BLaER1 treated with 17β-estradiol and CSF1 and Interleukin-3, amounts not matched to agents 10 nM and 100 nM (cell line): Measurements from ENCODE around the gene S100P.

ENCODE experiments used
- H3K27ac ChIP-seq, 11 experiments: shearing (Covaris generic); formaldehyde crosslinking; 2 replicates each; pipeline ENCODE4 v1.8.1; 2022
- H3K27me3 ChIP-seq, 11 experiments: shearing (Covaris generic); formaldehyde crosslinking; 2 replicates each; pipeline ENCODE4 v1.8.1; 2022
- H3K36me3 ChIP-seq, 11 experiments: shearing (Covaris generic); formaldehyde crosslinking; 2 replicates each; pipeline ENCODE4 v1.8.1; 2022
- H3K4me1 ChIP-seq, 10 experiments: shearing (Covaris generic); formaldehyde crosslinking; 2 replicates each; pipeline ENCODE4 v1.8.1; 2022
- H3K4me2 ChIP-seq, 11 experiments: shearing (Covaris generic); formaldehyde crosslinking; 2 replicates each; pipeline ENCODE4 v1.8.1; 2022
- H3K4me3 ChIP-seq, 10 experiments: shearing (Covaris generic); formaldehyde crosslinking; 2 replicates each; pipeline ENCODE4 v1.8.1; 2022
- H3K9ac ChIP-seq, 11 experiments: shearing (Covaris generic); formaldehyde crosslinking; 2 replicates each; pipeline ENCODE4 v1.8.1; 2022
- H3K9me3 ChIP-seq, 11 experiments: shearing (Covaris generic); formaldehyde crosslinking; replicated peaks in 1 of 11; 2 replicates each; pipeline ENCODE4 v1.8.1; 2022
- H4K20me1 ChIP-seq, 11 experiments: shearing (Covaris generic); formaldehyde crosslinking; 2 replicates each; pipeline ENCODE4 v1.8.1; 2022
- Cebpa-rat ChIP-seq, 11 experiments: shearing (Covaris generic); IDR thresholded peaks; 2 replicates each; pipeline ENCODE4 v1.8.1; 2022

S100P gene

DNA sequence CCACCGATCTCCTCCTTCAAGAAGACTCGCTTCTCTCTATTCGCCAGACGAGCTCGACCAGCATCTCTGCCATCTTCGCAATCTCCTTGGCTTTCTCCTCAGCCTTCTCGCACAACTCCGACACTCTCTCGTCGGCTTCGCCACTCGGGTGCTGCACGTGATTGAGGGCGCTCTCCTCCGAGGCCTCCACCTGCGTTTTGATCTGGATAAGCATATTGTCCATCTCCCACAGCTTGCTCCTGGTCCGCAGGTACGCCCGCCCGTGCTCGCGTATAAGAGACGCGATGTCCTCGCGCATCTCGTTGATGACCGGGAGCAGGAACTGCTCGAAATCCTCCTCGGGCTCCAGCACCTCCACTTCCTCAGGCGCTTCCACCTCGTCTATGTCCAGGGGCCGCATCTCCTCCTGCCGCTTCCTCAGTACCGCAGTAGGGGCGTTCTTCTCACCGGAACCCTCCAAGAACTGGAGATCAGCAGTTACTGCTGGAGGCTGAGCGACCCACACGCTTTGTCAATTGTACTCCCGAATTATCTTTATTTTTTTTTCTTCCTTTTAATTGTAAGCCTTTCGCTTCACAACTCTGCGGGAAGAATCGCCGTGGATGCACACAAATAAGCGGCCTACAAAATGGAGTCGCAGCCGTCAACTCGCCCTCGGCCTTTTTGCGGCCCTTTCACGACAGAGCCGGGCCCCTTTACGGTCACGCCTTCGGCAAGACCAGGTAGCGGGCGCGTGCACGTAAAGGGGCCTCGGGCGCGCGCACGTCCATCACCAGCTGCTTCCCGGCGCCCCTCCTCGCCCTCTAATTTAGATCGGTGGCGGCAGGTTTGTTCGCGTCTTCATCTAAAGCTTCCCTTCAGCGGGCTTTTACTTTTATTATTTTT is 15.8 kb downstream of the S100P start, which contains the start of gene MRFAP1L1:
MRFAP1L1 (minus strand) TSS at position 636 of the 885 bp plus-strand sequence; CDS start at position 400, 236 bp downstream.
- H3K4me3 ChIP-seq, result peak within 1 kb of the TSS; percentile 74 to 92 (median 86)
- H3K9me3 ChIP-seq, result peaks cover 0 to 16% (median 4%) of the 10 kb centered on the region in 11 experiments; a peak in 7 of 22 replicates
- no peaks in the 10 kb centered on the region for H3K27me3 ChIP-seq
- no peak for TF ChIP-seq Cebpa-rat (IDR thresholded peaks at IDR 0.05)
- peak within 1 kb of the TSS; percentile 58 to 92 (median 86) for H3K27ac ChIP-seq
- H3K9ac ChIP-seq, result peak within 1 kb of the TSS; percentile 74 to 91 (median 87)
- H3K36me3 ChIP-seq, result peaks cover 19 to 38% (median 35%) of the 10 kb centered on the region in 11 experiments; a peak in 20 of 22 replicates
- H3K4me2 ChIP-seq, result peak within 1 kb of the TSS; percentile 89 to 97 (median 96)
- H4K20me1 ChIP-seq, result peaks cover 2 to 41% (median 19%) of the 10 kb centered on the region in 11 experiments; a peak in 11 of 22 replicates
- H3K4me1 ChIP-seq, result peaks cover 35 to 57% (median 41%) of the 10 kb centered on the region in 10 experiments

DNA sequence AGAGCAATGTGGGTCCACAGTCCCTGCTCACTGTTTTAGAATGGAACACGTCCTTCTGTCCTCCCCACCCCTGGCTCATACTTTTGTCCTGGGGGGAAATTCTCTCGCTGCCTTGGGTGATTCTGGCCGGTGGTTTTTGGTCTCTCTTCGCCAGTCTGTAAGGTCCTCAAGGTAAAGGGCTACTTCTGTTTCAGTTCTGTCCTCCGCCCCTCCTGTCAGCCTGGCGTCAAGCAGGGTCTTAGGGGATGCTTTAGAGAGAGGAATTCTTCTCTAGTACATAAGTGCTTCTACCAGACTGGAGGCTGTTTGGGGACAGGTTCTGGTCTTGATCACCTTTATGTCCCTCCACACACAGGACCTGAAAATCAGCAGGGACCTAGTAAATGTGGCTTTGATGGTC is 16.6 kb downstream of the S100P start:
- Histone ChIP-seq H3K9ac (peak overlapping the region; percentile 50 to 91 (median 87); a peak in 20 of 22 replicates), H3K4me1 (peaks cover 37 to 59% (median 46%) of the 10 kb centered on the region in 10 experiments), H3K27me3 (no peaks in the 10 kb centered on the region), H3K27ac (peak overlapping the region in 10 of 11 experiments; percentile 46 to 92 (median 85); a peak in 20 of 22 replicates), H3K36me3 (peaks cover 17 to 30% (median 27%) of the 10 kb centered on the region in 11 experiments; a peak in 19 of 22 replicates), H3K4me3 (peak overlapping the region; percentile 74 to 92 (median 86)), H3K4me2 (peak overlapping the region; percentile 81 to 97 (median 95)), H3K9me3 (peaks cover 0 to 16% (median 4%) of the 10 kb centered on the region in 11 experiments; a peak in 7 of 22 replicates), H4K20me1 (peaks cover 2 to 33% (median 14%) of the 10 kb centered on the region in 11 experiments; a peak in 11 of 22 replicates)
- no peak for TF ChIP-seq Cebpa-rat (IDR thresholded peaks at IDR 0.05)

DNA sequence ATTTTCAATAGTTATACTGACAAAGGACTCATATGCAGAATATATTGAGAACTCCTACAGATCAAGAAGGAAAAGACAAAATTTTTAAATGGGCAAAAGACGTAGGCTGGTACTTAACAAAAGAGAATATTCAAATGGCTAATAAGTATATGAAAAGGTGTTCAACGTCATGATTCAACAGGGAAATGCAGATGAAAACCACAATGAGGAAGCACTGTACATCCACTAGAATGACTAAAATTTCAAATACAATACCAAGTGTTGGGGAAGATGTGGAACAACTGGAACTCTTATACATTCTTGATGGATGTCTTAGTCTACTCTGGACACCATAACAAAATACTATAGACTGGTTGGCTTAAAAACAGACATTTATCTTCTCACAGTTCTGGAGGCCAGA is 17.3 kb downstream of the S100P start:
- H3K4me1 ChIP-seq, result peaks cover 42 to 58% (median 48%) of the 10 kb centered on the region in 10 experiments
- TF ChIP-seq Cebpa-rat (IDR thresholded peaks at IDR 0.05), result no peak
- H3K36me3 ChIP-seq, result peaks cover 15 to 23% (median 21%) of the 10 kb centered on the region in 11 experiments; a peak in 17 of 22 replicates
- H3K27ac ChIP-seq, result no peak overlapping the region
- peaks cover 0 to 25% (median 14%) of the 10 kb centered on the region in 11 experiments; a peak in 10 of 22 replicates for H4K20me1 ChIP-seq
- peaks cover 0 to 16% (median 4%) of the 10 kb centered on the region in 11 experiments; a peak in 7 of 22 replicates for H3K9me3 ChIP-seq
- H3K4me2 ChIP-seq, result peak overlapping the region in 7 of 11 experiments; percentile 81 to 96 (median 95); a peak in 8 of 22 replicates
- H3K4me3 ChIP-seq, result no peak overlapping the region; a peak in 1 of 20 replicates
- H3K9ac ChIP-seq, result no peak overlapping the region
- H3K27me3 ChIP-seq, result no peaks in the 10 kb centered on the region

DNA sequence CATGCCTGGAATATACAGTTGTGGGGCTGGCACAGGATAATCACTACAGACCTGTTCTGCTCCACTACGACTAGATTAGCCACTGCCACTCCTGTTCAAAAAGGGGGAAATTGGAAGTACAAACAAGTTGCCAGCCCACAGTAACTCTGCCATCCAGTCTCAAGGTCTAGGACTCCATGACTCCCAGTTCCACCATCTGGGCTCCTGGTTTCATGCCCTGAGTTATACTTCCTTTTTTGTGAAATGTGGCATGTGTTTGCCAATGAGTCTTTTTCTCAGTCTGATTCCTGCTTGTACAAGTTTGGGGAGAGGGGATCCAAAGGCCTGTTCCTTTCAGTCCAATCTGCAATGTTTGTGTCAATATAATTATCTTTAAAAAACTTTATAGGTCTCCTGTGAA is 21.3 kb downstream of the S100P start:
- 0 out of 22 replicates have a peak overlapping the region, but pooled peaks of 1 of the 11 experiments have one; percentile 1 for H3K9ac ChIP-seq
- peak overlapping the region in 7 of 11 experiments; percentile 5 to 94 (median 41); a peak in 8 of 22 replicates for H3K27ac ChIP-seq
- no peaks in the 10 kb centered on the region; a peak in 1 of 22 replicates for H3K36me3 ChIP-seq
- H3K4me2 ChIP-seq, result peak overlapping the region in 10 of 11 experiments; percentile 58 to 94 (median 88); a peak in 20 of 22 replicates
- H3K27me3 ChIP-seq, result no peaks in the 10 kb centered on the region
- H4K20me1 ChIP-seq, result peaks cover 9 to 38% (median 29%) of the 10 kb centered on the region in 11 experiments; a peak in 18 of 22 replicates
- H3K4me1 ChIP-seq, result peaks cover 34 to 55% (median 42%) of the 10 kb centered on the region in 10 experiments
- TF ChIP-seq Cebpa-rat (IDR thresholded peaks at IDR 0.05), result no peak
- H3K4me3 ChIP-seq, result no peak overlapping the region
- H3K9me3 ChIP-seq, result peaks cover 0 to 16% (median 4%) of the 10 kb centered on the region in 11 experiments; a peak in 7 of 22 replicates

DNA sequence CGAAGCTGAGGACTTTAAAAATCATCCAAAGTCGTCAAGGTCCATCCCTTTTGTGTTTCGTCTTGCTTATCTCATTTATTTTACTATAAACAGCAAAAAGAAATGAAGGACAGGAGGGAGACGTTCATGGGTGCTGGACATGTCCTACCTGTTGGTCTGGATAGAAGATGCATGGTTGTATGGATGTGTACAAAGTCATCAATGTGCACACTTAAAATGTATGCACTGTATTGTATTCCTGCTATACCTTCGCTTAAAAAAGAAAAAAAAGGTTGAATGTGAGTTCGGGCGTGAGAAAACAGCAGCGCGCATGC is 22.0 kb downstream of the S100P start:
- Histone ChIP-seq H3K27me3 (no peaks in the 10 kb centered on the region), H3K4me1 (peaks cover 35 to 55% (median 42%) of the 10 kb centered on the region in 10 experiments), H3K9ac (peak overlapping the region in 10 of 11 experiments; percentile 87 to 98 (median 92); a peak in 21 of 22 replicates), H3K4me2 (peak overlapping the region; percentile 58 to 97 (median 91)), H3K9me3 (peaks cover 0 to 13% (median 4%) of the 10 kb centered on the region in 11 experiments; a peak in 7 of 22 replicates), H3K4me3 (peak overlapping the region; percentile 78 to 94 (median 84)), H3K27ac (peak overlapping the region in 10 of 11 experiments; percentile 86 to 95 (median 92); a peak in 18 of 22 replicates), H4K20me1 (peaks cover 9 to 38% (median 29%) of the 10 kb centered on the region in 11 experiments; a peak in 18 of 22 replicates), H3K36me3 (no peaks in the 10 kb centered on the region; a peak in 1 of 22 replicates)
- no peak for TF ChIP-seq Cebpa-rat (IDR thresholded peaks at IDR 0.05)

DNA sequence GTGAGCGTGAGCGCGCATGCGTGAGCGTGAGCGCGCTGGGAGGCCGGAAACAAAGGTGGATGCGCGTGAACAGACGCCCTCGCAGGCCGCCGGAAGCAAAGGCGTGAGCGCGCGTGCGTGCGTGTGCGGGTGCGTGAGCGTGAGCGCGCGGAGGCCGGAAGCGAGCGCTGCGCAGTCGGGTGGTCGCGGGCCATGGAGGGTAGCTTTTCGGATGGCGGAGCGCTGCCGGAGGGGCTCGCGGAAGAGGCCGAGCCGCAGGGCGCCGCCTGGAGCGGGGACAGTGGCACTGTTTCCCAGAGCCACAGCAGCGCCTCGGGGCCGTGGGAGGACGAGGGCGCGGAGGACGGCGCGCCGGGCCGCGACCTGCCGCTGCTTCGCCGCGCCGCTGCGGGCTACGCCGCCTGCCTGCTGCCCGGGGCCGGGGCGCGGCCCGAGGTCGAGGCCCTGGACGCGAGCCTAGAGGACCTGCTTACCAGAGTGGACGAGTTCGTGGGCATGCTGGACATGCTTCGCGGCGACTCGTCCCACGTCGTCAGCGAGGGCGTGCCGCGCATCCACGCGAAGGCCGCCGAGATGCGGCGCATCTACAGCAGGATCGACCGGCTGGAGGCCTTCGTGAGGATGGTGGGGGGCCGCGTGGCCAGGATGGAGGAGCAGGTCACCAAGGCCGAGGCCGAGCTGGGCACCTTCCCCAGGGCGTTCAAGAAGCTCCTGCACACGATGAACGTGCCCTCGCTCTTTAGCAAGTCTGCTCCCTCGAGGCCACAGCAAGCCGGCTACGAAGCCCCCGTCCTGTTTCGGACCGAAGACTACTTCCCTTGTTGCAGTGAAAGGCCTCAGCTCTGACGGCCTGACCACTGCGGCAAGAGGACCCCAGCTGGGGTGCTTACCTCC is 22.6 kb downstream of the S100P start, which contains the start of gene BLOC1S4:
BLOC1S4 (plus strand) TSS at position 157 of the 894 bp plus-strand sequence; CDS start at position 193, 36 bp downstream.
- Histone ChIP-seq H3K9ac (peak within 1 kb of the TSS; percentile 86 to 98 (median 91)), H3K27ac (peak within 1 kb of the TSS; percentile 75 to 95 (median 91)), H3K27me3 (no peaks in the 10 kb centered on the region), H3K4me3 (peak within 1 kb of the TSS; percentile 78 to 94 (median 84)), H3K4me1 (peaks cover 35 to 55% (median 46%) of the 10 kb centered on the region in 10 experiments), H3K9me3 (peaks cover 0 to 9% (median 2%) of the 10 kb centered on the region in 11 experiments; a peak in 7 of 22 replicates), H3K4me2 (peak within 1 kb of the TSS; percentile 84 to 97 (median 94)), H3K36me3 (no peaks in the 10 kb centered on the region; a peak in 1 of 22 replicates), H4K20me1 (peaks cover 9 to 38% (median 29%) of the 10 kb centered on the region in 11 experiments; a peak in 18 of 22 replicates)
- no peak for TF ChIP-seq Cebpa-rat (IDR thresholded peaks at IDR 0.05)

DNA sequence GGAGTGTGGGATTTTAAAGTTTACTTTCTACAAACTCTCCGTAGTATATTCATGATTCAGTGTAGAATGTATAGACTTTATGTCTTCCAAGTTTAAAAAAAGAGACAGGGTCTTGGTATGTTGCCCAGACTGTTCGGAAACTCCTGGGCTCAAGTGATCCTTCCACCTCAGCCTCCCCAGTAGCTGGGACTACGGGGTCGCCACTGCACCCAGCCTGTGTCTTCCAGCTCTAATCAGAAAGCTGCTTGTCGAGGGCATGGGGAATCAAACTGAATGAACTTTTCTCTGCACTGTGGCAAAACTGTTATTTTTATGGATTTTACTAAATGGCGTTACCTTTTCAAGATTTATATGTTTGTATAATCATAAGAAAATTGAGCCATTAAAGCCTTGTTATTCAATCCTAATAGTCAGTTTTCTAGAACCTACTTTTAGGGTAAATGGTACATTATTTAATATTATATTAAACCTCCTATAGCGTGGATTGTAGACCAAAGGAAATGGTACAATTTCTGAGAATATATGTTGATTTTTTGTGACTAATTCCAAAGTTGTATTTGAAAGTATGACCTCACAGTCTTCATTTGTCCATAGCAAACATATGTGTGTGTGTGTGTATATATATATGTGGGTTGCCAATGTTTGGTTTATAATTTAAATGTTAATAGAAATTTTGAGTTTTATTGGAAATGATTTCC is 23.4 kb downstream of the S100P start:
- H3K27ac ChIP-seq, result peak overlapping the region; percentile 75 to 95 (median 91); a peak in 21 of 22 replicates
- H3K36me3 ChIP-seq, result no peaks in the 10 kb centered on the region; a peak in 1 of 22 replicates
- TF ChIP-seq Cebpa-rat (IDR thresholded peaks at IDR 0.05), result no peak
- peak overlapping the region; percentile 84 to 97 (median 94) for H3K4me2 ChIP-seq
- H3K9ac ChIP-seq, result peak overlapping the region; percentile 86 to 98 (median 91)
- H4K20me1 ChIP-seq, result peaks cover 9 to 38% (median 29%) of the 10 kb centered on the region in 11 experiments; a peak in 18 of 22 replicates
- no peaks in the 10 kb centered on the region for H3K27me3 ChIP-seq
- peaks cover 32 to 53% (median 45%) of the 10 kb centered on the region in 10 experiments for H3K4me1 ChIP-seq
- H3K4me3 ChIP-seq, result peak overlapping the region; percentile 78 to 94 (median 84)
- peaks cover 0 to 1% (median 0%) of the 10 kb centered on the region in 11 experiments; a peak in 2 of 22 replicates for H3K9me3 ChIP-seq
